Measurements from ENCODE around the gene SLC35A2.

- TF ChIP-seq, protein P1, sequence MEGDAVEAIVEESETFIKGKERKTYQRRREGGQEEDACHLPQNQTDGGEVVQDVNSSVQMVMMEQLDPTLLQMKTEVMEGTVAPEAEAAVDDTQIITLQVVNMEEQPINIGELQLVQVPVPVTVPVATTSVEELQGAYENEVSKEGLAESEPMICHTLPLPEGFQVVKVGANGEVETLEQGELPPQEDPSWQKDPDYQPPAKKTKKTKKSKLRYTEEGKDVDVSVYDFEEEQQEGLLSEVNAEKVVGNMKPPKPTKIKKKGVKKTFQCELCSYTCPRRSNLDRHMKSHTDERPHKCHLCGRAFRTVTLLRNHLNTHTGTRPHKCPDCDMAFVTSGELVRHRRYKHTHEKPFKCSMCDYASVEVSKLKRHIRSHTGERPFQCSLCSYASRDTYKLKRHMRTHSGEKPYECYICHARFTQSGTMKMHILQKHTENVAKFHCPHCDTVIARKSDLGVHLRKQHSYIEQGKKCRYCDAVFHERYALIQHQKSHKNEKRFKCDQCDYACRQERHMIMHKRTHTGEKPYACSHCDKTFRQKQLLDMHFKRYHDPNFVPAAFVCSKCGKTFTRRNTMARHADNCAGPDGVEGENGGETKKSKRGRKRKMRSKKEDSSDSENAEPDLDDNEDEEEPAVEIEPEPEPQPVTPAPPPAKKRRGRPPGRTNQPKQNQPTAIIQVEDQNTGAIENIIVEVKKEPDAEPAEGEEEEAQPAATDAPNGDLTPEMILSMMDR (IDR thresholded peaks at IDR 0.05), result no peak
- no peak for TF ChIP-seq POLR2A (IDR thresholded peaks at IDR 0.05)
These were observed 477 bp downstream of the SLC35A2 start for GRCh38 chrX:48910926-48911411.
